Trophoblast cell (in vitro differentiated cells and primary cell): ENCODE results near the gene OTX1.

Experiments
- DNase-seq, 2 donors: peaks; one replicate each; pipeline ENCODE4 v3.0.0-alpha.2; 2016
- H2AFZ ChIP-seq: 2 replicates; pipeline ENCODE4 v1.6.1; 2013; ENCODE audit warnings: low read length, moderate library complexity, mild to moderate bottlenecking; ENCODE audit not compliant: insufficient read depth, poor library complexity
- H2AK5ac ChIP-seq: 2 replicates; pipeline ENCODE4 v1.6.1; 2013; ENCODE audit warnings: mild to moderate bottlenecking, low read length
- H2BK120ac ChIP-seq: 2 replicates; pipeline ENCODE4 v1.6.1; 2013; ENCODE audit warnings: low read length, mild to moderate bottlenecking, moderate library complexity; ENCODE audit not compliant: insufficient read depth, poor library complexity
- H2BK12ac ChIP-seq: 2 replicates; pipeline ENCODE4 v1.6.1; 2013; ENCODE audit warnings: mild to moderate bottlenecking, low read length, moderate library complexity
- H2BK5ac ChIP-seq: 2 replicates; pipeline ENCODE4 v1.6.1; 2013; ENCODE audit warnings: low read length, low read depth, moderate library complexity, mild to moderate bottlenecking; ENCODE audit not compliant: poor library complexity
- H3K14ac ChIP-seq: 2 replicates; pipeline ENCODE4 v1.6.1; 2013; ENCODE audit warnings: mild to moderate bottlenecking, low read length
- H3K18ac ChIP-seq: 2 replicates; pipeline ENCODE4 v1.6.1; 2013; ENCODE audit warnings: mild to moderate bottlenecking, low read length
- H3K23ac ChIP-seq: 2 replicates; pipeline ENCODE4 v1.6.1; 2013; ENCODE audit warnings: low read length
- H3K27ac ChIP-seq: 2 replicates; pipeline ENCODE4 v1.5.1; 2013; ENCODE audit warnings: low read depth, mild to moderate bottlenecking, inconsistent platforms, low read length, moderate library complexity
- H3K27me3 ChIP-seq: 2 replicates; pipeline ENCODE4 v1.6.1; 2013; ENCODE audit warnings: inconsistent platforms, mild to moderate bottlenecking, low read length, moderate library complexity; ENCODE audit not compliant: insufficient read depth
- H3K36me3 ChIP-seq, 2 experiments: 1 replicate in 1 of 2; 2 replicates in 1 of 2; pipeline ENCODE4 v1.6.1; 2013; ENCODE audit warnings: low read length in 2 of 2, mild to moderate bottlenecking in 2 of 2, moderate library complexity in 1 of 2; ENCODE audit not compliant: insufficient read depth in 2 of 2, control insufficient read depth in 1 of 2
- H3K4ac ChIP-seq: 2 replicates; pipeline ENCODE4 v1.6.1; 2013; ENCODE audit warnings: low read depth, mild to moderate bottlenecking, low read length, moderate library complexity
- H3K4me1 ChIP-seq, 2 experiments: 1 replicate in 1 of 2; 2 replicates in 1 of 2; pipeline ENCODE4 v1.6.1; 2013; ENCODE audit warnings: low read length in 2 of 2, mild to moderate bottlenecking in 2 of 2, moderate library complexity in 1 of 2; ENCODE audit not compliant: insufficient read depth in 2 of 2, control insufficient read depth in 1 of 2
- H3K4me2 ChIP-seq: 2 replicates; pipeline ENCODE4 v1.6.1; 2013; ENCODE audit warnings: inconsistent platforms, mild to moderate bottlenecking, low read length, moderate library complexity
- H3K4me3 ChIP-seq: 2 replicates; pipeline ENCODE4 v1.5.1; 2013; ENCODE audit warnings: mild to moderate bottlenecking, low read depth, low read length, inconsistent platforms
- H3K79me1 ChIP-seq: one replicate; pipeline ENCODE4 v1.6.1; 2013; ENCODE audit warnings: low read length
- H3K79me2 ChIP-seq: 2 replicates; pipeline ENCODE4 v1.6.1; 2013; ENCODE audit warnings: low read length, mild to moderate bottlenecking; ENCODE audit not compliant: control insufficient read depth, insufficient read depth, poor library complexity
- H3K9ac ChIP-seq: 2 replicates; pipeline ENCODE4 v1.6.1; 2013; ENCODE audit warnings: mild to moderate bottlenecking, low read length
- H3K9me3 ChIP-seq: 2 replicates; pipeline ENCODE4 v1.6.1; 2013; ENCODE audit warnings: low read depth, mild to moderate bottlenecking, control low read depth, inconsistent platforms, low read length; ENCODE audit not compliant: insufficient read depth
- H4K12ac ChIP-seq: 2 replicates; pipeline ENCODE4 v1.6.1; 2013; ENCODE audit warnings: low read depth, mild to moderate bottlenecking, low read length, moderate library complexity
- H4K8ac ChIP-seq: 2 replicates; pipeline ENCODE4 v1.6.1; 2013; ENCODE audit warnings: low read depth, mild to moderate bottlenecking, low read length, moderate library complexity
- H4K91ac ChIP-seq: one replicate; pipeline ENCODE4 v1.6.1; 2013; ENCODE audit warnings: low read depth, mild to moderate bottlenecking, low read length, moderate library complexity
- WGBS: extraction: QIAGEN DNeasy Blood & Tissue Kit; methylation state at CpG from one replicate; pipeline ENCODE4 v1.1.7; 2013; ENCODE audit warnings: missing lambda C conversion rate; ENCODE audit not compliant: insufficient read length, insufficient coverage; ENCODE audit errors: extremely low coverage; 5-methylcytosine and 5-hydroxymethylcytosine counted together

OTX1 gene

GRCh38 chr2:63058144-63058920 lies 7.7 kb downstream of the OTX1 start:
- peak overlapping the region; percentile 32 for H3K4me2 ChIP-seq
- no peak for DNase-seq
- H3K9ac ChIP-seq = no peak overlapping the region
- H4K8ac ChIP-seq = no peak overlapping the region
- H3K9me3 ChIP-seq = peaks cover 17% of the 10 kb centered on the region
- no peaks in the 10 kb centered on the region for H3K79me2 ChIP-seq
- H3K4me1 ChIP-seq = peaks cover 28 to 31% of the 10 kb centered on the region in 2 experiments
- H2BK12ac ChIP-seq = no peak overlapping the region
- H4K12ac ChIP-seq = no peak overlapping the region
- H3K18ac ChIP-seq = no peak overlapping the region
- no peak overlapping the region for H2AK5ac ChIP-seq
- H3K79me1 ChIP-seq = no peaks in the 10 kb centered on the region
- WGBS = no CpG with 5 or more reads among the region's 35 CpGs
- no peak overlapping the region for H4K91ac ChIP-seq
- H3K23ac ChIP-seq = no peak overlapping the region
- no peak overlapping the region for H3K27ac ChIP-seq
- no peak overlapping the region for H2BK120ac ChIP-seq
- no peak overlapping the region for H3K4me3 ChIP-seq
- no peak overlapping the region for H3K4ac ChIP-seq
- H3K27me3 ChIP-seq = peaks cover 67% of the 10 kb centered on the region
- no peak overlapping the region for H2AFZ ChIP-seq
- H3K36me3 ChIP-seq = no peaks in the 10 kb centered on the region
- H3K14ac ChIP-seq = no peak overlapping the region
- H2BK5ac ChIP-seq = no peak overlapping the region

DNA sequence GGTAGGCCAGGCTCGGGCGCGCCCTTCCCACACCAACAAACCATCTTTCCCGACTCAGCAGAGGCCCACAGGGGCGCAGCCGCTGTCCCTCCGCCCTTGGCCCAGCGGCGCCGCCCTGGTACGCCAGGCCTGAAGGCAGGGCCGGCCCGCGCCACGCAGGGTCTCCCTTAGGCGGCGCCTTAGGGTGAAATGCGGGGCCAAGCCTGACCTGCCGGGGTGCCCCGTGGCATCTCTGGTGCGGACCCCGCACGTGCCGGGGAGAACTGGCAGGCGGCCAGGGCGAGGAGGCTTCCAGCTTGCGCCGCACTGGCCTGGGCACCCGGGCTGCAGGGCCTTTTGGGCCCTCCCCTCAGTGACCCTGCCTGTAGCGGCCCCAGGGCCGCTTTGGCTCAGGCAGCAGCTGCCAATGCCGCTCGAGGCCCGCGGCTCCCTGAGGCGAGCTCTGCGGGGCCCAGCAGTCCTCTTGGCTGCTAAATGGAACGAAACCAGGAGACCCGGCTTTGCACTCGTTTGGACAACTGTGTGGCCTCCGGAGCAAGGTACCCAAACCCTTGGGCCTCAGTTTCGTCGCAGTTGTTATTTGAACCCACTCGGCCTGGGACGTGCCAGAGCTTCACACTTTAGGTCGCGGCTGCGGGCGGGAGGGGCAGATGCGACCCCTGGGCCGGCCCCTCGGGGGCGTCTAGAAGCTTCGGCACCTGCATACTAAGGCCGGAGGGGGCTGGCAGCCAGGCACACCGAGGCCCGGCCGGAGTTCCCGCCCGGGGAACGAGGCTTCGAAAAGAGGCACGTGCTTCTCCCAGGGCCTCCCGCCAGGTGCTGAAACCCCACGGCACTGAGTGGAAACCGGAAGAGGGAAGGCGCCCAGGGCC lies 8.5 kb downstream of the OTX1 start:
- DNase-seq = no peak
- H4K8ac ChIP-seq = no peak overlapping the region
- peaks cover 59% of the 10 kb centered on the region for H3K27me3 ChIP-seq
- H3K27ac ChIP-seq = no peak overlapping the region
- WGBS = no CpG with 5 or more reads among the region's 67 CpGs
- H4K12ac ChIP-seq = no peak overlapping the region
- peaks cover 17% of the 10 kb centered on the region for H3K9me3 ChIP-seq
- H3K36me3 ChIP-seq = no peaks in the 10 kb centered on the region
- H2AFZ ChIP-seq = no peak overlapping the region
- H3K18ac ChIP-seq = no peak overlapping the region
- no peak overlapping the region for H3K9ac ChIP-seq
- no peak overlapping the region for H2BK12ac ChIP-seq
- H2BK120ac ChIP-seq = no peak overlapping the region
- H3K4me3 ChIP-seq = no peak overlapping the region
- no peak overlapping the region for H3K23ac ChIP-seq
- peak overlapping the region; percentile 33 for H3K4me2 ChIP-seq
- H4K91ac ChIP-seq = no peak overlapping the region
- H3K4me1 ChIP-seq = peaks cover 27 to 28% of the 10 kb centered on the region in 2 experiments
- no peaks in the 10 kb centered on the region for H3K79me2 ChIP-seq
- no peak overlapping the region for H2BK5ac ChIP-seq
- no peak overlapping the region for H3K14ac ChIP-seq
- H3K4ac ChIP-seq = no peak overlapping the region
- no peak overlapping the region for H2AK5ac ChIP-seq
- no peaks in the 10 kb centered on the region for H3K79me1 ChIP-seq

- no peak overlapping the region for H3K4ac ChIP-seq
- no peak overlapping the region for H3K9ac ChIP-seq
- H2AK5ac ChIP-seq = no peak overlapping the region
- H3K79me1 ChIP-seq = no peaks in the 10 kb centered on the region
- peaks cover 51% of the 10 kb centered on the region for H3K27me3 ChIP-seq
- no peaks in the 10 kb centered on the region for H3K79me2 ChIP-seq
- no peak overlapping the region for H3K14ac ChIP-seq
- DNase-seq = peak; percentile 20 to 30
- no peak overlapping the region for H2AFZ ChIP-seq
- no peak overlapping the region for H4K12ac ChIP-seq
- no peak overlapping the region for H3K18ac ChIP-seq
- H3K4me2 ChIP-seq = peak overlapping the region; percentile 45
- H3K4me3 ChIP-seq = no peak overlapping the region
- no peak overlapping the region for H3K27ac ChIP-seq
- H4K91ac ChIP-seq = no peak overlapping the region
- no peak overlapping the region for H3K23ac ChIP-seq
- H4K8ac ChIP-seq = no peak overlapping the region
- H2BK5ac ChIP-seq = no peak overlapping the region
- peaks cover 14% of the 10 kb centered on the region for H3K9me3 ChIP-seq
- no peak overlapping the region for H2BK120ac ChIP-seq
- H2BK12ac ChIP-seq = no peak overlapping the region
- no CpG with 5 or more reads among the region's 39 CpGs for WGBS
- H3K4me1 ChIP-seq = peaks cover 21 to 22% of the 10 kb centered on the region in 2 experiments
- H3K36me3 ChIP-seq = no peaks in the 10 kb centered on the region
Observed at GRCh38 chr2:63059793-63060471, 9.3 kb downstream of the OTX1 start.

GRCh38 chr2:63060472-63060991 lies 9.9 kb downstream of the OTX1 start:
- Histone ChIP-seq H3K79me1 (no peaks in the 10 kb centered on the region), H4K12ac (no peak overlapping the region), H3K4ac (no peak overlapping the region), H2AFZ (no peak overlapping the region), H3K18ac (no peak overlapping the region), H2BK5ac (no peak overlapping the region), H3K27me3 (peaks cover 45% of the 10 kb centered on the region), H2AK5ac (no peak overlapping the region), H2BK120ac (no peak overlapping the region), H3K27ac (no peak overlapping the region), H4K91ac (no peak overlapping the region), H3K14ac (no peak overlapping the region), H2BK12ac (no peak overlapping the region), H3K4me2 (no peak overlapping the region), H3K23ac (no peak overlapping the region), H4K8ac (no peak overlapping the region), H3K79me2 (no peaks in the 10 kb centered on the region), H3K9me3 (peaks cover 12% of the 10 kb centered on the region), H3K4me3 (no peak overlapping the region), H3K4me1 (peaks cover 15 to 16% of the 10 kb centered on the region in 2 experiments), H3K9ac (no peak overlapping the region), H3K36me3 (no peaks in the 10 kb centered on the region)
- WGBS = no CpG with 5 or more reads among the region's 5 CpGs
- no peak for DNase-seq
